Adrenal gland (tissue), 5 donors: ENCODE results near the gene GBP6.
"Not testable (repeated sequence)": the region's sequence is repeated elsewhere in the genome, so short reads cannot be mapped to it uniquely, and the experiment has no call there.

ENCODE experiments used
- CTCF ChIP-seq, 6 experiments: fragments of 450-650 bp in 4 of 6; fragments of 200-600 bp in 2 of 6; sonication (generic) in 1 of 6; IDR thresholded peaks; 1 replicate in 5 of 6; 2 replicates in 1 of 6; pipeline versions ENCODE4 v1.5.1 to v1.8.0; 2016 to 2021; ENCODE audit warnings: antibody characterized with exemption in 6 of 6, mild to moderate bottlenecking in 2 of 6, moderate library complexity in 1 of 6
- POLR2A ChIP-seq, 2 donors: fragments of 450-650 bp; IDR thresholded peaks; one replicate each; pipeline ENCODE4 v1.6.1; 2017; ENCODE audit warnings: antibody characterized with exemption in 2 of 2, mild to moderate bottlenecking in 2 of 2, moderate library complexity in 1 of 2
- donor health status: DM: no; HTN: no; CAD: no.

GRCh38 chr1:89345479-89345878 lies 18.4 kb upstream of the GBP6 start:
- not testable (repeated sequence) for TF ChIP-seq CTCF, POLR2A (IDR thresholded peaks at IDR 0.05)
